Fibroblast of pulmonary artery (primary cell): ENCODE measurements around the gene FEZF2.
A peak's percentile ranks its signal among the peaks of the same experiment; 100 is the strongest.

ENCODE experiments used
- DNase-seq: peaks from one replicate; pipeline ENCODE4 v3.0.0-alpha.2; 2010; ENCODE audit warnings: low read depth
- H3K4me3 ChIP-seq: replicated peaks from 2 replicates; pipeline ENCODE4 v1.5.1; 2011; ENCODE audit warnings: low read depth, mild to moderate bottlenecking, control low read depth, low read length, moderate library complexity
- CTCF ChIP-seq: IDR thresholded peaks from 2 replicates; pipeline ENCODE4 v1.5.1; 2011; ENCODE audit warnings: mild to moderate bottlenecking, control low read depth, low read length, inconsistent platforms; ENCODE audit errors: missing control alignments

Gene FEZF2

GRCh38 chr3:62335196-62335595 lies 38.2 kb downstream of the FEZF2 start:
- no peak overlapping the region for H3K4me3 ChIP-seq
- TF ChIP-seq CTCF, result no peak
- no peak for DNase-seq

- no peak overlapping the region for H3K4me3 ChIP-seq
- peak; percentile 43 for DNase-seq
- peak; percentile 51 for TF ChIP-seq CTCF
Measured at GRCh38 chr3:62332835-62333244, 40.5 kb downstream of the FEZF2 start.

- TF ChIP-seq CTCF, result no peak
- no peak for DNase-seq
- no peak overlapping the region for H3K4me3 ChIP-seq
Measured at GRCh38 chr3:62332017-62332416, 41.3 kb downstream of the FEZF2 start.

DNA sequence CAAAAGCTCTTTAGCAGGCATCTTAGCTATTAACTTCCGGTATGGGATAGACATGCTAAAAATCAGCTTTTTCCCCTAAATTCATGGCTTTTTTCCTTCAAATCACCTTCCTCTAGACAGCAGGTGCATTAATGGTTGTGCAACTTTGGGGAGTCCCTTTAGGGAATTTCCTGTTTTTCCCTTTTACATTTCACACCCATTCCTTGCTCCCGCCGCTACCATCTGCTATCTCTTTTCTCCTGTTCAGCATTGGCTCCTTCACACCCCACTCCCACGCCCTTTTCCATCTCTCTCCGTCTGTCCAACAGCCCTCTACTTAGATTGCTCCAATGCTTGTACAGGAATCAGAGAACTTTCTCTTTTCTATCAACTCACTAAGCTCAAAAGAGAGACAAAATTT lies 43.4 kb downstream of the FEZF2 start:
- no peak for DNase-seq
- no peak for TF ChIP-seq CTCF

GRCh38 chr3:62325896-62326295 lies 47.5 kb downstream of the FEZF2 start:
- no peak for TF ChIP-seq CTCF
- no peak overlapping the region for H3K4me3 ChIP-seq
- no peak for DNase-seq

More for the DNA sequence above, 43.4 kb downstream of the FEZF2 start:
- H3K4me3 ChIP-seq, result no peak overlapping the region

- DNase-seq, result no peak
- H3K4me3 ChIP-seq, result no peak overlapping the region
- no peak for TF ChIP-seq CTCF
Measured at GRCh38 chr3:62323241-62323640, 50.1 kb downstream of the FEZF2 start.
